Liver (tissue), 3 donors: ENCODE results near the gene ATP11A.

ENCODE experiments used
- CTCF ChIP-seq: fragments of 150-350 bp; IDR thresholded peaks from 2 replicates; pipeline ENCODE4 v1.5.1; 2017; ENCODE audit warnings: improper control_type of control experiment, low read depth, low read length; ENCODE audit not compliant: missing input control
- EGR1 ChIP-seq, 2 donors: IDR thresholded peaks; 2 replicates each; pipeline ENCODE4 v1.6.1; 2016 to 2018; ENCODE audit warnings: antibody characterized with exemption in 2 of 2, low read depth in 2 of 2
- GABPA ChIP-seq, 2 donors: IDR thresholded peaks in 1 of 2; conservative IDR thresholded peaks in 1 of 2; 2 replicates each; pipeline ENCODE4 v1.6.1; 2016; ENCODE audit warnings: antibody characterized with exemption in 2 of 2, mild to moderate bottlenecking in 1 of 2, moderate library complexity in 1 of 2
- RAD21 ChIP-seq, 2 donors: IDR thresholded peaks; 2 replicates each; pipeline ENCODE4 v1.6.1; 2016; ENCODE audit warnings: antibody characterized with exemption in 2 of 2, mild to moderate bottlenecking in 2 of 2
- REST ChIP-seq: IDR thresholded peaks from 2 replicates; pipeline ENCODE4 v1.6.1; 2016; ENCODE audit warnings: antibody characterized with exemption, mild to moderate bottlenecking
- TAF1 ChIP-seq: conservative IDR thresholded peaks from 2 replicates; pipeline ENCODE4 v1.6.1; 2016; ENCODE audit warnings: antibody characterized with exemption, mild to moderate bottlenecking
- YY1 ChIP-seq: IDR thresholded peaks from 2 replicates; pipeline ENCODE4 v1.6.1; 2016; ENCODE audit warnings: antibody characterized with exemption, mild to moderate bottlenecking
- TF ChIP-seq, protein P1 (sequence below): IDR thresholded peaks from 2 replicates; pipeline ENCODE4 v1.6.1; 2016; ENCODE audit warnings: antibody characterized with exemption
- TF ChIP-seq, protein P2 (sequence below): IDR thresholded peaks from 2 replicates; pipeline ENCODE4 v1.6.1; 2016; ENCODE audit warnings: antibody characterized with exemption
- donor health status: healthy.
- donor health status: healthy.

DNA sequence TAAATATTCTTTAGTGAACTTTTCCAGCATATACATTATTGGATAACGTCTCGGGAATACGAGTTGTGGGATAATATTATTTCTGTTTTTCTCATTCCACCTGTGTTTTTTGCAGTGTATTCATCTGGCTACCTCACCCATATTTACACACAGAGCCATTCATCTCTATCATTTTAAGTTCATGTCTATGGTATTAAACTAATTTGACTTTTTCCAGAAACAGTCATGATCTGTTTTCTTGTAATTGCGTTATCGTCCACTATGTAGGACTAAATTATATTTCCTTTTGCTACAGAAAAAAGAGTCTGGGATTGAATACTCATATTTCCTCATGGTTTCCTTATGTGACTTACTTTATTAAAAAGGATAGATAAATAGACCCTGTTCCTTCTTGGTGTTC is 2.7 kb downstream of the ATP11A start:
- no peak for TF ChIP-seq GABPA (IDR thresholded peaks at IDR 0.05 in 1 of 2, conservative IDR thresholded peaks at IDR 0.05 in 1 of 2)
- no peak for TF ChIP-seq CTCF
- TF ChIP-seq YY1, result no peak
- TF ChIP-seq RAD21 (IDR thresholded peaks at IDR 0.05), result no peak
- TF ChIP-seq TAF1, result no peak
- TF ChIP-seq, protein P1, sequence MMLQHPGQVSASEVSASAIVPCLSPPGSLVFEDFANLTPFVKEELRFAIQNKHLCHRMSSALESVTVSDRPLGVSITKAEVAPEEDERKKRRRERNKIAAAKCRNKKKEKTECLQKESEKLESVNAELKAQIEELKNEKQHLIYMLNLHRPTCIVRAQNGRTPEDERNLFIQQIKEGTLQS, result no peak
- TF ChIP-seq, protein P2, sequence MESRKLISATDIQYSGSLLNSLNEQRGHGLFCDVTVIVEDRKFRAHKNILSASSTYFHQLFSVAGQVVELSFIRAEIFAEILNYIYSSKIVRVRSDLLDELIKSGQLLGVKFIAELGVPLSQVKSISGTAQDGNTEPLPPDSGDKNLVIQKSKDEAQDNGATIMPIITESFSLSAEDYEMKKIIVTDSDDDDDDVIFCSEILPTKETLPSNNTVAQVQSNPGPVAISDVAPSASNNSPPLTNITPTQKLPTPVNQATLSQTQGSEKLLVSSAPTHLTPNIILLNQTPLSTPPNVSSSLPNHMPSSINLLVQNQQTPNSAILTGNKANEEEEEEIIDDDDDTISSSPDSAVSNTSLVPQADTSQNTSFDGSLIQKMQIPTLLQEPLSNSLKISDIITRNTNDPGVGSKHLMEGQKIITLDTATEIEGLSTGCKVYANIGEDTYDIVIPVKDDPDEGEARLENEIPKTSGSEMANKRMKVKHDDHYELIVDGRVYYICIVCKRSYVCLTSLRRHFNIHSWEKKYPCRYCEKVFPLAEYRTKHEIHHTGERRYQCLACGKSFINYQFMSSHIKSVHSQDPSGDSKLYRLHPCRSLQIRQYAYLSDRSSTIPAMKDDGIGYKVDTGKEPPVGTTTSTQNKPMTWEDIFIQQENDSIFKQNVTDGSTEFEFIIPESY, result no peak
- no peak for TF ChIP-seq EGR1 (IDR thresholded peaks at IDR 0.05; ENCODE audit: low read depth in 2 of 2)
- TF ChIP-seq REST, result no peak
